ENCODE results near the gene FAM50A.

DNA sequence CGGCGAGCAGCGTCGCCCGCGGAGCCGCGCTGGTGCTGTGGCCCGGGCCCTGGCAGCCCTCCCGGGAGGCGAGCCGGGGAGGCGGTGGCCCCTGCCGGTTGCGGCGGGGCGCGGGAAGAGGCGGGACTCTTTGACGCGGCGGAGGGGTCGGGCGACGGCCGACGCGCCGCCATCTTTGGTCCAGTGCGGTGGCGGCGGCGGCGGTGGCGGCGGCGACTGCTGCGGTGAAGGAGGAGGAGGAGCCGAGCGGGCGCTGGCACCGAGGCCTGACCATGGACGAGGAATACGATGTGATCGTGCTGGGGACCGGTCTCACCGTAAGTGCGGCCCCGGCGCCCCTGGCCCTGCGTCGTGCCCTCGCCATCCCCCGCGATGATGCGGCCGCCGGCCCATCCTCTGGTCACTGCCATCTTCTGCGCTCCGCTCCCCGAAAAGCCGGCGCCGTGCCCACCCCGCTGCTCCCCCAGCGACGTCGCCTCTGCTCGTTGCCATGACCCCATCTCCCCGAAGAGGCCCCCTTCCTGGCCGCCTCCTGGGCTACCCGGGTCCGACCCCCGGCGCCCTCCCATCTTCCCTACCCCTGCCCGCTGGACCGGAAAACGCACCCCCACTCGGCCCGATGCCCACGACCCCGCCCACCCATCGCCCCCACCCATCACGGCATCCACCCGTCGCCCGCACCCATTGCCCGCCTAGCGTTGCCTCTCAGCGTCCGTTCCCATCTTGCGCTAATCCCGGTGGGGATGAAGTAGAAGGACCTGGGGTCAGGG is 6.8 kb upstream of the FAM50A start, which contains the start of gene GDI1:
- TF ChIP-seq, protein P1, sequence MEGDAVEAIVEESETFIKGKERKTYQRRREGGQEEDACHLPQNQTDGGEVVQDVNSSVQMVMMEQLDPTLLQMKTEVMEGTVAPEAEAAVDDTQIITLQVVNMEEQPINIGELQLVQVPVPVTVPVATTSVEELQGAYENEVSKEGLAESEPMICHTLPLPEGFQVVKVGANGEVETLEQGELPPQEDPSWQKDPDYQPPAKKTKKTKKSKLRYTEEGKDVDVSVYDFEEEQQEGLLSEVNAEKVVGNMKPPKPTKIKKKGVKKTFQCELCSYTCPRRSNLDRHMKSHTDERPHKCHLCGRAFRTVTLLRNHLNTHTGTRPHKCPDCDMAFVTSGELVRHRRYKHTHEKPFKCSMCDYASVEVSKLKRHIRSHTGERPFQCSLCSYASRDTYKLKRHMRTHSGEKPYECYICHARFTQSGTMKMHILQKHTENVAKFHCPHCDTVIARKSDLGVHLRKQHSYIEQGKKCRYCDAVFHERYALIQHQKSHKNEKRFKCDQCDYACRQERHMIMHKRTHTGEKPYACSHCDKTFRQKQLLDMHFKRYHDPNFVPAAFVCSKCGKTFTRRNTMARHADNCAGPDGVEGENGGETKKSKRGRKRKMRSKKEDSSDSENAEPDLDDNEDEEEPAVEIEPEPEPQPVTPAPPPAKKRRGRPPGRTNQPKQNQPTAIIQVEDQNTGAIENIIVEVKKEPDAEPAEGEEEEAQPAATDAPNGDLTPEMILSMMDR (conservative IDR thresholded peaks at IDR 0.05) = no peak
- TF ChIP-seq EZH2 (IDR thresholded peaks at IDR 0.05; ENCODE audit: low read depth) = no peak
